ENCODE results near the gene ABTB2.

- TF ChIP-seq RAD21 (IDR thresholded peaks at IDR 0.05; ENCODE audit: low read length) (no peak), EZH2phosphoT487 (IDR thresholded peaks at IDR 0.05; ENCODE audit: borderline replicate concordance, low read depth) (no peak), EP300 (IDR thresholded peaks at IDR 0.05; ENCODE audit: borderline replicate concordance in 1 of 2, low read depth in 1 of 2, low read length in 1 of 2) (no peak), FOSL2 (IDR thresholded peaks at IDR 0.05; ENCODE audit: borderline replicate concordance, low read depth) (no peak), CTCF (IDR thresholded peaks at IDR 0.05) (no peak), TCF12 (IDR thresholded peaks at IDR 0.05) (no peak), MXI1 (IDR thresholded peaks at IDR 0.05; ENCODE audit: low read depth, low read length) (no peak), REST (IDR thresholded peaks at IDR 0.05; ENCODE audit: low read depth, low read length) (no peak), FOXM1 (IDR thresholded peaks at IDR 0.05; ENCODE audit: low read depth) (no peak)
Measured at GRCh38 chr11:34292111-34292510, 65.7 kb downstream of the ABTB2 start.

All from SK-N-SH (cell line).